ENCODE data around the gene S100A1.
A peak's percentile ranks its signal among the peaks of the same experiment; 100 is the strongest.

The S100A1 gene

GRCh38 chr1:153613406-153613805 lies 14.8 kb upstream of the S100A1 start:
- no peak for DNase-seq (ENCODE audit: low read depth)
- peak overlapping the region; percentile 72 for H3K4me3 ChIP-seq (ENCODE audit: low read depth, low read length)
- TF ChIP-seq CTCF (IDR thresholded peaks at IDR 0.05; ENCODE audit: low read depth, low read length, missing control alignments) = no peak
- in situ Hi-C loops (cut with HindIII; ENCODE audit: low sequenced_read_pairs) = no loop called here

DNA sequence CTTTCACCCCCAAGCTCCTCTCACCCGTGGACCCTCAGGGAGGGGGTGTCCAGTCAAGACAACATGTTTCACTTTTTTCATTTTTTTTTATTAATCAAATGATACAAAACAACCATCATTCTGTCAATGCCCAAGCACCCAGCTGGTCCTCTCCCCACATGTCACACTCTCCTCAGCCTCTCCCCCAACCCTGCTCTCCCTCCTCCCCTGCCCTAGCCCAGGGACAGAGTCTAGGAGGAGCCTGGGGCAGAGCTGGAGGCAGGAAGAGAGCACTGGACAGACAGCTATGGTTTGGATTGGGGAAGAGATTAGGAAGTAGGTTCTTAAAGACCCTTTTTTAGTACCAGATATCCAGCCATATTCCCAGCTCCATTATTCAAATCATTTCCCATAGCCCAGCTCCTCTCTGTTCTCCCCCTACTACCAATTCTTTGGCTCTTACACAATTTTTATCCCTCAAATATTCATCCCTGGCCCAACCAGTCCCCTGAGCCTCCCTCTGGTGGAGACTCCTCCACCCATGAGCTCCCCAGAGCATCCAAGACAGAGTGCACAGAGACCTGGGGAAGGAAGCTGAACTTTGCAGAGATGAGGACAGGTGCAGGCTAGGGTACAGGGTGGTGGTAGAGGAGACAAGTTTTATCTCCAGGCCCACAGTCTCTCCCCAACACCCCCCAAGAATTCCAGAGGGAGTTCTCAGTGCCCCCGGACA lies 13.9 kb upstream of the S100A1 start:
- in situ Hi-C loops (cut with HindIII; ENCODE audit: low sequenced_read_pairs) = no loop called here
- H3K4me3 ChIP-seq (ENCODE audit: low read depth, low read length) = no peak overlapping the region

DNA sequence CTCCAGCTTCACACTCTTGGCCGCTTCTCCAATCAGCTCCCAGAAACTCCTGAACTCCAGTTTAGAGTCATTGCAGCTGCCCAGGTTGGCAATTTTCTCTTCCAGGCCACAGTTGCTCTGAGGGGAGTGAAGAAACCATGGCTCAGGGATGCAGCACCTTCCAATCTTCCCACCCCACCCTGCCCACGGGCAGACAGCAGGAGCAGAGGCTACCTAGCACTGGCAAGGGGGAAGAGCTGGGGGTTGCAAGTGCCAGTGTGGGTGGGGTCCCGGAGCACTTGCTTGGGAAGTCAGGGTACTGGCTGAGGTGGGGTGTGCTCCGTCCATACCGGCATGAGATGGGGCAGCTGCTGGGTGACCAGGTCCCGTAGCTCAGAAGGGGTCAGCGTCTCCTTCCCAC lies 13.3 kb upstream of the S100A1 start:
- no peak for DNase-seq (ENCODE audit: low read depth)
- no peak overlapping the region for H3K4me3 ChIP-seq (ENCODE audit: low read depth, low read length)
- in situ Hi-C loops (cut with HindIII; ENCODE audit: low sequenced_read_pairs) = no loop called here

More for the DNA sequence above, 13.9 kb upstream of the S100A1 start:
- TF ChIP-seq CTCF (IDR thresholded peaks at IDR 0.05; ENCODE audit: low read depth, low read length, missing control alignments) = peak; percentile 26
- no peak for DNase-seq (ENCODE audit: low read depth)

DNA sequence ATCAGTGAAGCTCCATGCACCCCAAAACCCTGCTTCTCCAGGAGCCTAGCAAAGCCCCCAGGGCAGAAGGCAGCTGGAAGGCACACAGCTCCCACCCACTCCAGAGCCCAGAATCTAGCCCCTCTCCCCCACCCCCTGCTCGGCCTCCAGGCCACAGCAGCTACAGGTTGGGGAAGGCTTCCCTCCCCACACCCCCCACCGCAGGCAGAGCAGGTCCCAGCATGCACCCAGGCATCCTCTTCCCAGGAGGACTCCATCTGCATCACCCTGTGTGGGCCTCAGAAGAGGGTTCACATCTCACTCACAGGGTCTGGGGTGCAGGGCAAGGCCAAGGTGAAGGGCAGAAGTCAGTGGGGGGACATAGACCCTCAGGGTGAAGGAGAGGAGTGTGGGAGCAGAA lies 12.8 kb upstream of the S100A1 start:
- no peak overlapping the region for H3K4me3 ChIP-seq (ENCODE audit: low read depth, low read length)
- in situ Hi-C loops (cut with HindIII; ENCODE audit: low sequenced_read_pairs) = no loop called here
- TF ChIP-seq CTCF (IDR thresholded peaks at IDR 0.05; ENCODE audit: low read depth, low read length, missing control alignments) = no peak
- DNase-seq (ENCODE audit: low read depth) = no peak

More for the DNA sequence above, 13.3 kb upstream of the S100A1 start:
- no peak for TF ChIP-seq CTCF (IDR thresholded peaks at IDR 0.05; ENCODE audit: low read depth, low read length, missing control alignments)

- H3K4me3 ChIP-seq (ENCODE audit: low read depth, low read length) = no peak within 1 kb of the TSS
- DNase-seq (ENCODE audit: low read depth) = no peak
- in situ Hi-C loops (cut with HindIII; ENCODE audit: low sequenced_read_pairs) = no loop called here
- no peak for TF ChIP-seq CTCF (IDR thresholded peaks at IDR 0.05; ENCODE audit: low read depth, low read length, missing control alignments)
Observed at GRCh38 chr1:153616144-153616916, 11.9 kb upstream of the S100A1 start, which contains the start of gene S100A14. TSS of gene S100A14 (minus strand) at chr1:153616325. CDS start at chr1:153615858, 467 bp downstream.

DNA sequence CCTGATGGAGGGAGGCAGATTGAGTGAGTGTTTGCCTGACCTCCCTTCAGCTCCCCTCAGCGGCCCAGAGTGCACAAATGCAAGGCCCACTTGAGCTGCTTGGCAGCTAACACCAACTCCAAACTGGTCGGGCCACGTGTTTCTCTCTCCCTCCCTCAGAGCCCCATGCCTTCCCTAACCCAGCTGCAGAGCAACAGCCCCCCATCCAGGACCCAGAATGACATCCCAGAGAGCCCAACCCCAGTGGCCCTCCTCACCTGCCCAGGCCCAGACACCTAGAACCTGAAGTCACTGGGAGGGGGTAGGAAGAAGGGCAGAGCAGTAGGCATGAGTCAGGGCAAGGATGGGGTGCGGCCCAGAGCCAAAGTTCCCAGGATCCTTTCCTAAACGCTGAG lies 11.3 kb upstream of the S100A1 start:
- TF ChIP-seq CTCF (IDR thresholded peaks at IDR 0.05; ENCODE audit: low read depth, low read length, missing control alignments) = no peak
- no peak overlapping the region for H3K4me3 ChIP-seq (ENCODE audit: low read depth, low read length)
- no peak for DNase-seq (ENCODE audit: low read depth)
- in situ Hi-C loops (cut with HindIII; ENCODE audit: low sequenced_read_pairs) = no loop called here
